ENCODE results near the gene KCNIP3.

KCNIP3 gene

GRCh38 chr2:95314598-95314963 lies 17.4 kb downstream of the KCNIP3 start:
- no peak for DNase-seq (ENCODE audit: low read depth in 2 of 2)

- no peak for DNase-seq (ENCODE audit: low read depth in 2 of 2)
These were observed 17.9 kb downstream of the KCNIP3 start for GRCh38 chr2:95314964-95315611.

- no peak for DNase-seq (ENCODE audit: low read depth in 2 of 2)
These were observed 18.8 kb downstream of the KCNIP3 start for GRCh38 chr2:95315801-95316411.

- DNase-seq (ENCODE audit: low read depth in 2 of 2), result no peak
These were observed 19.4 kb downstream of the KCNIP3 start for GRCh38 chr2:95316466-95317122.

GRCh38 chr2:95317123-95317500 lies 20.0 kb downstream of the KCNIP3 start:
- DNase-seq (ENCODE audit: low read depth in 2 of 2), result no peak

GRCh38 chr2:95317665-95318425 lies 20.7 kb downstream of the KCNIP3 start:
- DNase-seq (ENCODE audit: low read depth in 2 of 2), result no peak

- no peak for DNase-seq (ENCODE audit: low read depth in 2 of 2)
These were observed 21.5 kb downstream of the KCNIP3 start for GRCh38 chr2:95318431-95319220.

GRCh38 chr2:95319481-95320343 lies 22.6 kb downstream of the KCNIP3 start:
- DNase-seq (ENCODE audit: low read depth in 2 of 2), result no peak

GRCh38 chr2:95320344-95320712 lies 23.2 kb downstream of the KCNIP3 start:
- DNase-seq (ENCODE audit: low read depth in 2 of 2), result no peak

GRCh38 chr2:95320986-95321767 lies 24.0 kb downstream of the KCNIP3 start:
- no peak for DNase-seq (ENCODE audit: low read depth in 2 of 2)

GRCh38 chr2:95323347-95324155 lies 26.4 kb downstream of the KCNIP3 start:
- no peak for DNase-seq (ENCODE audit: low read depth in 2 of 2)

GRCh38 chr2:95325026-95325425 lies 27.9 kb downstream of the KCNIP3 start:
- DNase-seq (ENCODE audit: low read depth in 2 of 2), result no peak

- DNase-seq (ENCODE audit: low read depth in 2 of 2), result no peak
These were observed 28.7 kb downstream of the KCNIP3 start for GRCh38 chr2:95325590-95326432.

GRCh38 chr2:95326433-95327140 lies 29.4 kb downstream of the KCNIP3 start:
- no peak for DNase-seq (ENCODE audit: low read depth in 2 of 2)

GRCh38 chr2:95327861-95328260 lies 30.7 kb downstream of the KCNIP3 start:
- no peak for DNase-seq (ENCODE audit: low read depth in 2 of 2)

GRCh38 chr2:95328358-95329125 lies 31.4 kb downstream of the KCNIP3 start:
- DNase-seq (ENCODE audit: low read depth in 2 of 2), result no peak

GRCh38 chr2:95329401-95329800 lies 32.3 kb downstream of the KCNIP3 start:
- DNase-seq (ENCODE audit: low read depth in 2 of 2), result no peak
